Activated CD4-positive, CD25-positive, alpha-beta regulatory T cell treated with anti-CD3 and anti-CD28 coated beads, Interleukin-2, amount 50 U/mL, for 24 hours (primary cell): ENCODE measurements around the gene CLIP1.
A peak's percentile ranks its signal among the peaks of the same experiment; 100 is the strongest.

Experiments used
- ATAC-seq, 2 donors: fragments of 150-1000 bp; cut with Tn5 transposase; one replicate each; pipeline ENCODE4 v1.10.0; 2021; ENCODE audit warnings: mild to moderate bottlenecking in 1 of 2, moderate library complexity in 1 of 2

CLIP1 gene

GRCh38 chr12:122244565-122245371 is 177.7 kb downstream of the CLIP1 start:
- peak; percentile 60 to 88 for ATAC-seq

- ATAC-seq: no peak
Observed at GRCh38 chr12:122243965-122244364, 178.5 kb downstream of the CLIP1 start.

GRCh38 chr12:122238861-122239260 is 183.6 kb downstream of the CLIP1 start:
- ATAC-seq: no peak

GRCh38 chr12:122235741-122236140 is 186.7 kb downstream of the CLIP1 start:
- ATAC-seq: no peak

- no peak for ATAC-seq
Observed at GRCh38 chr12:122232691-122233090, 189.8 kb downstream of the CLIP1 start.

- no peak for ATAC-seq
Observed at GRCh38 chr12:122230798-122231197, 191.7 kb downstream of the CLIP1 start.

- no peak for ATAC-seq
Observed at GRCh38 chr12:122228092-122228491, 194.4 kb downstream of the CLIP1 start.

GRCh38 chr12:122227341-122227740 is 195.1 kb downstream of the CLIP1 start:
- ATAC-seq: no peak

- ATAC-seq: peak; percentile 57 to 60
Observed at GRCh38 chr12:122226366-122227125, 195.9 kb downstream of the CLIP1 start.

- ATAC-seq: peak; percentile 93
Observed at GRCh38 chr12:122225683-122226365, 196.6 kb downstream of the CLIP1 start, which contains the start of gene DIABLO. DIABLO (minus strand) TSS chr12:122226052; CDS start chr12:122226014, 38 bp downstream.
